Stimulated activated CD4-positive, alpha-beta T cell treated with anti-CD3 and anti-CD28 coated beads, TNF-alpha, amount 100 ng/mL, for 48 hours (primary cell): ENCODE measurements around the gene XAGE1B.
"Not testable (repeated sequence)": the region's sequence is repeated elsewhere in the genome, so short reads cannot be mapped to it uniquely, and the experiment has no call there.

ENCODE experiments used
- DNase-seq, 3 donors: peaks; one replicate each; pipeline ENCODE4 v3.0.0-alpha.2; 2020; ENCODE audit warnings: low read depth in 3 of 3

The XAGE1B gene

GRCh38 chrX:52516987-52517325 lies at the start of gene XAGE1B:
XAGE1B (minus strand) TSS chrX:52517063; CDS start chrX:52515527, 1,536 bp downstream.
- DNase-seq: not testable (repeated sequence)

- DNase-seq: no peak
These were observed 46.2 kb upstream of the XAGE1B start for GRCh38 chrX:52563105-52563504.

GRCh38 chrX:52558140-52558539 lies 41.3 kb upstream of the XAGE1B start:
- no peak for DNase-seq

GRCh38 chrX:52556741-52557140 lies 39.9 kb upstream of the XAGE1B start:
- no peak for DNase-seq

GRCh38 chrX:52553995-52554642 lies 37.3 kb upstream of the XAGE1B start:
- no peak for DNase-seq

GRCh38 chrX:52548769-52549168 lies 31.9 kb upstream of the XAGE1B start:
- not testable (repeated sequence) for DNase-seq

- DNase-seq: no peak
These were observed 27.4 kb upstream of the XAGE1B start for GRCh38 chrX:52544147-52544840.

- no peak for DNase-seq
These were observed 25.4 kb upstream of the XAGE1B start for GRCh38 chrX:52542311-52542710.

GRCh38 chrX:52541051-52541450 lies 24.2 kb upstream of the XAGE1B start:
- not testable (repeated sequence) for DNase-seq

- DNase-seq: not testable (repeated sequence)
These were observed 515 bp downstream of the XAGE1B start for GRCh38 chrX:52516110-52516986.

- not testable (repeated sequence) for DNase-seq
These were observed 5.7 kb downstream of the XAGE1B start for GRCh38 chrX:52511126-52511525.

GRCh38 chrX:52509916-52510315 lies 6.9 kb downstream of the XAGE1B start:
- no peak for DNase-seq

- no peak for DNase-seq
These were observed 9.5 kb downstream of the XAGE1B start for GRCh38 chrX:52507331-52507730.

GRCh38 chrX:52504551-52504950 lies 12.3 kb downstream of the XAGE1B start:
- no peak for DNase-seq

- not testable (repeated sequence) for DNase-seq
These were observed 15.5 kb downstream of the XAGE1B start for GRCh38 chrX:52501362-52501761.

GRCh38 chrX:52496419-52496772 lies 20.5 kb downstream of the XAGE1B start:
- not testable (repeated sequence) for DNase-seq

- DNase-seq: not testable (repeated sequence)
These were observed 21.1 kb downstream of the XAGE1B start, which contains the start of gene XAGE1A for GRCh38 chrX:52495545-52496418. XAGE1A (plus strand) TSS chrX:52495808; CDS start chrX:52497362, 1,554 bp downstream.

- DNase-seq: not testable (repeated sequence)
These were observed 45.6 kb downstream of the XAGE1B start for GRCh38 chrX:52471301-52471700.
